ENCODE data around the gene CD300E. TPM values are rescaled to one million over a fixed set of nuclear protein-coding genes. Genes with fewer than 3 reads are reported as not detected.
"Not testable (repeated sequence)": the region's sequence is repeated elsewhere in the genome, so short reads cannot be mapped to it uniquely, and the experiment has no call there.

CD300E gene
- total RNA-seq, 1 donor: 0.54 TPM

DNA sequence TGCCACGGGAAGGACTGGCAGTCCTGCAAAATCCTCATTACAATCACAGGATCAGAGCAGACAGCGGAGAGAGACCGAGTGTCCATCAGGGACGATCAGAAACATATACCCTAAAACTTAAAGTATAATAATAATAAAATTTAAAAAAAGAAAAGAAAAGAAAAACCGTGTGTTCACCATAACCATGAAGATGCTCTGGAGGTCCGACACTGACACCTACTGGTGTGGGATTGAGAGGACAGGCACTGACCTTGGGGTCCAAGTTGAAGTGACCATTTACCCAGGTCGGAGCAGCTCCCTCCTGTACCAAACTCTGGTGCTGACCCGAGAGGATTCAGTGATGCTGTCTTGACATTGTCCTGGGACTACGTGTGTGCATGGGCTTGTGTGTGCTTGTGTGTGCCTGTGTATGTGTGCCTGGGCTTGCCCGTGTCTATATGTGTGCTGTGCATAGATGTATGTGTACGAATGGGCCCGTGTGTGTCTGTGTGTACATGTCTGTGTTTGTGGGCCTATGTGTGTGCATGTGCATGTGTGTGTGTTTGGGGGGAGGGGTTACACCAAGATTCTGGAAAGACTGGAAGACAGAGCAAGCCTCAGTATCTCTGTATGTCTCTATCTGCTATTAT is 21.5 kb downstream of the CD300E start:
- peak in 2 of 3 donors; percentile 43 to 70 for DNase-seq (ENCODE audit: low read depth in 2 of 3, low spot score in 2 of 3)

DNA sequence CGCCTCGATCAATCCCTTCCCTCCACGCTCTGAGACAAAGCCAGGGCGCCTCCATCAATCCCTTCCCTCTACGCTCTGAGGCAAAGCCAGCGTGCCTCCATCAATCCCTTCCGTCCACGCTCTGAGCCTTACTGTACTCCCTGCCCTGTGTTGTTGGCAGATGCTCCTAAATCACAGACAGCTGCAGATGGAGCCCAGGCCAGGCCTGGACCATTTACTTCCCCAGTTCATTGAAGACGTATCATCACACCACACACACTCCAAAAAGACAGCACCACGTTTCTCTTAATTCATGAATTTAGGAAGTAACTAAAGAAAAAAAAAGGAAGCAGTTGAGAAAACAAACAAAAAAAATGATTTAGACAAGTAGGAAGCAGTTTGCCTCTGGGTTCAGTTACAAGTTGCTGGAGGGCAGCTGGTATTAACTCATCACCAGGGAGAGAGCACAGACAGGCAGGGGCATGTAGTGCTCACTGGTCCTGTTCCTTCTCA is 24.0 kb downstream of the CD300E start:
- peak in 2 of 3 donors; percentile 51 to 83 for DNase-seq (ENCODE audit: low read depth in 2 of 3, low spot score in 2 of 3)

DNA sequence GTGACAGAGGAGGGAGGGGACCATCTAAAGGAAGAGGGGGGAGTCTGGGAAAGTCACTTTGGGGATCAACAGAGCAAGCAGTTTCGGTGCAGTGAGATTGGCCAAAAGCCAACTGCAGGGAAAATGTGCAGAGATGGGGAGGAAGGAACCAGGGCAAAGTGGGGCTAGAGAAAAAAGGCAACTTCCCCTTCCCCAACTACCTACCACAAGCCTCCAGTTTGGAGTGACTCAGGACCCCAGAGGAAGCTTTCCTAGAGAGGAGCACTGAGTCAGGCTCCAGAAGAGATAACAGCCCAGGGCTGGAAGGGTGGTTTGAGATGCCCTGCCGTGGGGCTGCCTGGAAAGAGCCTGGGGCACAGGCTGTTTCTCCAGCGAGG is 24.5 kb downstream of the CD300E start:
- peak in 2 of 3 donors; percentile 37 to 48 for DNase-seq (ENCODE audit: low read depth in 2 of 3, low spot score in 2 of 3)

DNA sequence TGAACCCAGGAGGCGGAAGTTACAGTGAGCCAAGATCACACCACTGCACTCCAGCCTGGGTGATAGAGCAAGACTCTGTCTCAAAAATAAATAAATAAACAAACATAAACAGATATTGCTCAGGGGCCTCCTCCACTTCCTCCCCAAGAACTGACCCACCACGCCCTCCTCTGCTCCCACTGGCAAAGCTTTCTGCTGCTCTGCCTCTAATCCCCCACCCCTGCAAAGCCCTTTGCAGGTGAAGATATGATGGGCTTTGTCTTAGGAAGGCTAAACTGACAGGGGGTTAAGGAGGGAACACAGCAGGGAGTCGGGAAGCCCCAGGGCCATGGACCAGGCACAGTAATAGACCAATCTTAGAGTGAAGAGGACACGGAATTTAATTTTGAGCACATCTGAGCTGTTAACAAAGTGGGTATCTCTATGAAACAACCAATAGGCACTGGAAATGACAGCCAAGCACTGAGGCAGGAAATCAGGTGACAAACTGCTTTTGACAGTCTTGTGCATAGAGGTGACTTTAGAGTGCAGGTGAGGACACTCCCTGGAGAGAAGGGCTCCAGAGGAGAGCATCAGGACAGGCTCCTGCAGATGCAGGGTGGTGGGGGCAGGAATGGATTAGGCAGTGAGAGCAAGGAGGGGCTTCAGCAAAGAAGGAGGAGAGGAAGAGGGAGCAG is 25.1 kb downstream of the CD300E start:
- DNase-seq (ENCODE audit: low read depth in 2 of 3, low spot score in 2 of 3): no peak

DNA sequence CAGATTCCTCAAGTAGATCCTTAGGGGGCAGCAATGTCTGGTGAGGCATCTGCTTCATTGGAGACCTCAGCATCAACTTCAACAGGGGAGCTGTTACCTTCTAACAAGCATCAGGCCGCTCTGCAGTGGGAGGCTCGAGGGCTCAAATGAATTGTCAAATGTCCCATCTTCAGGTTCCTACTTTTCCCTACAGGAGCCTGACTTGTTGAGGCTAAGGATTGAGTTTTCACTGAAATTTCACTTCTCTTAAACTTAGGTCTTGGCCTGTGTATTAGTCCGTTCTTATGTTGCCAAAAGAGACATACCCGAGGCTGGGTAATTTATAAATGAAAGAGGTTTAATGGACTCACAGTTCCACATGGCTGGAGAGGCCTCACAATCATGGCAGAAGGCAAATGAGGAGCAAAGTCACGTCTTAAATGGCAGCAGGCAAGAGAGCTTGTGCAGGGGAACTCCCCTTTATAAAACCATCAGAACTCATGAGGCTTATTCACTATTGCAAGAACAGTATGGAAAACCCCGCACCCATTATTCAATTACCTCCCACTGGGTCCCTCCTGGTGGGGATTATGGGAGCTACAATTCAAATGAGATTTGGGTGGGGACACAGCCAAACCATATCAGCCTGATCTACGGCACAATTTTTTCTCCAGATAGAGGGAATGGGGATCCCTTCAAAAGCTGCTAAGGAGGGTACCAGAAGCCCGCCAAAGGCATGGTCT is 26.3 kb downstream of the CD300E start:
- DNase-seq (ENCODE audit: low read depth in 2 of 3, low spot score in 2 of 3): no peak

DNA sequence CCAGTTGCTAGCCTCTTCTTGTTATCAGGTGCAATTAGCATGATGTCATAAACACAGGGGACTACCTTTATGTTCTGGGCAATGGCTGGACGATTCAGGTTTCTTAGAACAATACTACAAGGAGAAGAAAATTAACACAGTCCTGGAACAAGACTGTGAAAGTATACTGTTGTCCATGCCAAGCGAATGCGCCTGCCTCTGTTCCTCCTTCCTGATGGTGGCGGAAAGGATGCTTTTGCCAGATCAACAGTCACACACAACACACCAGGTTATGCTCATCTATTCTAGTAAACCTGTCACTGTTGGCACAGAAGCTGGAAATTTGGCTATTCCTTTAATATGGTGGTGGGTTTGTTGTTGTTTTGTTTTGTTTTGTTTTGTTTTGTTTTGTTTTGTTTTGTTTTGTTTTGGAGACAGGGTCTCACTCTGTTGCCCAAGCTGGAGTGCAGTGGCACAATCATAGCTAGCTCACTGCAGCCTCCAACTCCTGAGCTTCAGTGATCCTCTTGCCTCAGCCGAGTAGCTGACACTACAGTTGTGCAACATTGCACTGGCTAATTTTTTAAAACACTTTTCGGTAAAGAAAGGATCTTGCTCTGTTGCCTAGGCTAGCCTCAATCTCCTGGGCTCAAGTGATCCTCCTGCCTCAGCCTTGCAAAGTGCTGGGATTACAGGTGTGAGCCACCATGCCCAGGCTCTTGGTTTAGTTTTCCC is 28.3 kb downstream of the CD300E start:
- DNase-seq (ENCODE audit: low read depth in 2 of 3, low spot score in 2 of 3): no peak

DNA sequence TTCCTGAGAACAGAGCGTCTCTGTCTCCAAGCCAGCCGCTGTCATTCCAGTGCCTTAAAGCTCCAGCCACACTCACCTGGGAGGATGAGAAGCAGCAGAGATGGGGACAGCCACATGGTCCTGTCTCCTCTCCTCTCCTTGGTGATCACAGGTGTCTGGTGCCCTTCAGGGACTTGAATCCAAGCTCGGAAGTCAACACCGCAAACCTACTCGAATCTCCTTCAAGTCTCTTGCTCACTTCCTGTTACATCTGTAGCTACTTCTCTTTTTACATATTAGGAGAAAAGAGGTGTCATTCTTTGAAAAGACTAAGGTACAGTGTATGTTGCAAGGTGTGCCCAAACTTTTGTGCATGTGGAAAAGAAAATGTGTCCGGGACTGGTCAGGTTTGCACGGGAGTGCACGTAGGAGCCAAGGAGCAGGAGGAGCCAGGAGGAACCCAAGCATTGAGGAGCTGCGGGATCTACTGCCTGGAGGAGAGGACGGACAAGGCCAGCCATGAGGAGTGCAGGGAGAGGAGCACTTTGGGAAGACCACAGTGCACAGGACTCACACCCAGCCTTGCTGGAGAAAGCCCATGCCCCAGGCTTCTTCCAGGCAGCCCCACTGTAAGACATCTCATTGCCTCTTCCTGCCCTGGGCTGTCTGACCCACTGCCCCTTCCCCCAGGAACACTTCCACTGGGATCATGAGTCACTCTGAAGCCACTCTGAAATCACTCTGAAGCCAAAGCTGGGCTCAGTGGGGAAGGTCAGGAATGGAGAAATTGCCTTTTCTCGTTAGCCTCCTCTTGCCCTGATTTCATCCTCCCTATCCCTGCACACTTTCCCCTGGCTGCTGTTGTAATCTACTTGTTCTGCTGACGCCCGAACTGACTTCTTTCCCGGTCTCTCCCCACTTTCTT is 31.2 kb downstream of the CD300E start, which contains the start of gene CD300LD:
CD300LD (minus strand) TSS at position 197 of the 904 bp plus-strand sequence; CDS start at position 116, 81 bp downstream.
- peak in 2 of 3 donors; percentile 51 to 63 for DNase-seq (ENCODE audit: low read depth in 2 of 3, low spot score in 2 of 3)

DNA sequence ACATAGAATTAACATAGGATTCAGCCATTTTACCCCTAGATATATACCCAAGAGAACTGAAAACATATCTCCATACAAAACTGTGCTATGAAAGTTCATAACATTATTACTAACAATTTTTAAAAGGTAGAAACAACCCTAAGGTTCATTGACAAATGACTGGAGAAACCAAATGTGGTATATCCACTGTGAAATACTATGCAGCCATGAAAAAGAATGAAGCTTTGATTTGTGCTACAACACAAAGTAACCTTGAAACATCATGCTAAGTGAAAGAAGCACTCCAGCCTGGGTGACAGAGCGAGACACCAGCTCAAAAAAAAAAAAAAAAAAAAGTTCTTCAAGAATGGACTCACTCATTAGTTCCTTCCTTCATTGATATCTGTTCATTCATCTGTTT is 32.0 kb downstream of the CD300E start:
- no peak for DNase-seq (ENCODE audit: low read depth in 2 of 3, low spot score in 2 of 3)

DNA sequence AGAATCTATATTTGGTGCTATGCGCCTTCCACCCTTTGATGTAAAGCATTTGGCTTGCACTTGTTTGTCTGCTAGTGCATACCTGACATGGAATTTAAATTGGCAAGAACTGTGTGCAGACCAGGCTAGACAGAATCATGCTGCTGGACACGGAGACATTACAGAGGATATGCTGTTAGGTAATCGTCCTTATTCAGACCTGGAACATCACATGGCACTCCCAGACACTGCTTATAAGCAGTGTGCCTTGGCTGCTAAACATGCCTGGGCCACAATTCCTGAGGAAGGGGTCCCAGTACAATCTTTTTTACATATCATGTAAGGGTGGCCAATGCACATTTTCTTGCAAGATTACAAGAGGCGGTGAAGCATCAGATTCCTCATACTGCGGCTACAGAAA is 37.8 kb downstream of the CD300E start:
- DNase-seq (ENCODE audit: low read depth in 2 of 3, low spot score in 2 of 3): no peak

DNA sequence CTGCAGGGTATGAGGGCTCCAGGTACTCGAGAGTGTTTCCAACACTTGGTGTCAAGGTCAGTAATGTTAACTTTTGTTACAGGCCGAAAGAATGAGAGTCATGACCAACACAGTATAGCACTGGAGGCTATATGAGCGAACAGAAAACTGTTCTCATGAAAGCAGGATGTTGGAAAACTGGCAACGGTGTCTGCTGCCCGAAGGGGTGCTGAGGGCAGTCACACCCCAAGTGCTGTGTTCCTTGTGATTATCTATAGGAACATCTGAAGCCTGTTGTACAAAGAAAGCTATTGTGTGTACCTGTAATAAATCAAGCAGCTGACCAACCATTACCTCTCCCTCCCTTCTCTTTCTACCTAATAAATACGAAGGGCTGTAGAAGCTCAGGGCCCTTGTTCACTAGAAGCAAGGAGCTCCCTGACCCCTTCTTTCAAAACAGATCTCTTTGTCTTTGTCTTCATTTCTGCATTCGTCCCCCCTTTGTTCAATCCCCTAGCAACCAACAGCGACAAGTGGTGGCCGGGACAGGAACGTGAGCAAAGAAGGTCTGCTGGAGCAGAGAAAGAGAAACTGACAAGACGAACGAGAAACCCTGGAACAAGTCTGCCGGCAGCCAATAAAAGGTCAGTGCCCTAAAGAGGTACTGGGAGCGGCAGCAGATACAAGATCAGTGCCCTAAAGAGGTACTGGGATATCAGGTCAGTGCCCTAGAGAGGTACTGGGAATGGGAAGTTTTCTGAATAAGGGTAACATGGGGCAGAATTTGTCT is 39.1 kb downstream of the CD300E start:
- no peak for DNase-seq (ENCODE audit: low read depth in 2 of 3, low spot score in 2 of 3)

DNA sequence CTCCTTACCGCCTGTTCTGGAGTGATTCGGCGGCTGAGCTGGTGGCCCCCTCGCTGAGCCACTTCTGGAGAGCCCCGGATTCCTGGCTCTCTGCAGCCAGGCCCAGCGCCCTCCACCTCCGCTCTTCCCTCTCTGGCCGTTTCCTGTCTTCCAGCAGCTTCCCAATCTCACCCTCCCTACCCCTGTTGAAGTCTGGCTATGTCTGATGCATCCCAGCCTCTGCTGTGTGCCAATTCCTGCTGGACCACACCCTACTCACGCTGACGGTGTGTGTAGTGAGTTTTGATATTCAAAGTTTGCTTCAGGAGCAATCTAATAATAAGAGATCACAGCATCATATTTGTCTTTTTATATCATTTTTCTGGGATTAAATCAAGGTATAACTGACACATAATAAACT is 40.9 kb downstream of the CD300E start:
- no peak for DNase-seq (ENCODE audit: low read depth in 2 of 3, low spot score in 2 of 3)

DNA sequence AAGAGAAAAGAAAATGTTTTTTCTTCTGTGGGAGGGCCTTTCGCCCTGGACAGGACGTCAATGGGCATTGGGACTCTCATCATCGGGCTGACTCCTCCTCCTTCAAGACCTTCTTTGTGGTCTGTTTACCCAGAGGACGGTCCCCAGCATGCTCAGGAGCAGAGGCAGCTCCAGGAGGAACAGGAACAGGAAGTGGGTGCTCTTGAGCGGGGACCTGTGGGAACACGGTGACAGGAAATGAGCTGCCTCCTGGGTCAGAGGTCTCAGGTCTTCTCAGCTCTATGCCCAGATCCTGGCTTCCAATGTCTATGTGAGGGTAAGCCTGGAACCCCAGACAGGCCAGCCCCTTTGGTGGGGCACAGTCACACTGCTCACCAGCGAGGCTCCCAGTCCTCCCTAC is 43.6 kb downstream of the CD300E start:
- DNase-seq (ENCODE audit: low read depth in 2 of 3, low spot score in 2 of 3): no peak

DNA sequence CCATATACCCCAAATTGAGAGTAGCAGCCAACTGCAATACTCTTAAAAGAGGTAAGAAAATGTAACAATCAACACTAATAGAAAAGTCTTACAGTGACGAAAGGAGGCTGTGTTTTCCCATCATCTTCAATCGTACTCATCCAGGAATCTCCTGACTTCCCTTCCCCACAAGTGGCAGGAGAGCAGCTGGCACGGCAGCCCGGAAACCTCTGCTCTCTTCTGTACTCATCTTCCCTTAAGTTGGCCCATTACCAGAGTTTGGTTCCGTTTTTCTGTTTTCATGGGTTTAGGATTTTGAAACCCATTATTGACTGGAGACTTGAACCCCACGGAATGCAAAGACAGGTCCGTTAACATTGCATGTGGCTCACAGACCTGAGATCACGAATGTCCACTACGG is 44.6 kb downstream of the CD300E start:
- no peak for DNase-seq (ENCODE audit: low read depth in 2 of 3, low spot score in 2 of 3)

DNA sequence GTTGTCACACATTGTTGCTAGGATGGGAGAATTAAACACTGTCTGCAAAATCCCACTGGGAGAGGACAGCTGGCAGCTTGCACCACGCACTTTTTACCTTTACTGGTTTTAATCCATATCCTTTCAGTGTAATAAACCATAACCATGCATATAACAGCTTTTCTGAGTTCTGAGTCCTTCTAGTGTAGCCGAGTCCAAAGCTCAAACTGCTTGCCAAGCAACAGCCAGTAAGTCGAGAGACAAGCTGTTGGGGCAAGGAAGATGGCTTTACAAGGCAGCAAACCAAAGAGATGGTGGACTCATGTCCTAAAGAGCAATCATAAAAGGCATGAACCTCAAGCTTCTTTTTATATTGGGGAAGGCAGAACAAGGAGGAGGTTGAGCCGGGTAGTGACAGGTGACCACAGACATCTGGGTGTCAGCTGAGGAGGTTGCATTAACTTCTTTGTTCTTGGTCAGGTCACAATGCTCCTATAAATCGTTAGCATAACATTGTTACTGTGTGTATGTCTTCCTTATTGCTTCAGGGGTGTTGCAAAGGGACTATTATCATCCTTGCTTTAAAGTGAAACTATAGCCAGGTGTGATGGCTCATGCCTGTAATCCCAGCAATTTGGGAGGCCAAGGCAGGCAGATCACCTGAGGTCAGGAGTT is 48.9 kb downstream of the CD300E start:
- no peak for DNase-seq (ENCODE audit: low read depth in 2 of 3, low spot score in 2 of 3)

DNA sequence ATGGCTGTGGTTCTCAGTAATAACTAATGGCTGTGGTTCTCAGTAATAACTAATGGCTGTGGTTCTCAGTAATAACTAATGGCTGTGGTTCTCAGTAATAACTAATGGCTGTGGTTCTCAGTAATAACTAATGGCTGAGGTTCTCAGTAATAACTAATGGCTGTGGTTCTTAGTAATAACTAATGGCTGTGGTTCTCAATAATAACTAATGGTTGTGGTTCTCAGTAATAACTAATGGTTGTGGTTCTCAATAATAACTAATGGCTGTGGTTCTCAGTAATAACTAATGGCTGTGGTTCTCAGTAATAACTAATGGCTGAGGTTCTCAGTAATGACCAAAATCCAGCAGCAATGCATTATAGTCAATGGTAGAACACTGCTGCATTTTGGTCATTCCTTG is 49.9 kb downstream of the CD300E start:
- DNase-seq (ENCODE audit: low read depth in 2 of 3, low spot score in 2 of 3): not testable (repeated sequence)

DNA sequence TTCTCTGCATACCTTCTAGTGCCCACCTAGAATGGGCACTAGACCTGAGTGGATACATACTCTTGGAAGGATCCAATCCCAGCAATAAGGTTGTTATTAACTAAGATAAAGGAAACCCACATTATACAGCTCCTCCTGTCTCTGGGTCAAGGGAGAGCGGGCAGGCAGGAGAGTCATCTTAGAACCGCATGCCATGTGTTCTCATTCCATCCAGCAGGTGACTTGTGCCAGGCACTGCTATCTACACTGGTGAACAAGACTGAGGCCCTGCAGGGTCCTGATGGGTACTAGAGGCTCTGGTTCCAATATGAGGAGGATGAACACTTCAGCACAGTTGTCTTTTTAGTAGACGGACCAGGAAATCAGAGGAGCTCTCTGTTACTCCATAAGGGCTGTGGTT is 50.4 kb downstream of the CD300E start:
- DNase-seq (ENCODE audit: low read depth in 2 of 3, low spot score in 2 of 3): no peak

DNA sequence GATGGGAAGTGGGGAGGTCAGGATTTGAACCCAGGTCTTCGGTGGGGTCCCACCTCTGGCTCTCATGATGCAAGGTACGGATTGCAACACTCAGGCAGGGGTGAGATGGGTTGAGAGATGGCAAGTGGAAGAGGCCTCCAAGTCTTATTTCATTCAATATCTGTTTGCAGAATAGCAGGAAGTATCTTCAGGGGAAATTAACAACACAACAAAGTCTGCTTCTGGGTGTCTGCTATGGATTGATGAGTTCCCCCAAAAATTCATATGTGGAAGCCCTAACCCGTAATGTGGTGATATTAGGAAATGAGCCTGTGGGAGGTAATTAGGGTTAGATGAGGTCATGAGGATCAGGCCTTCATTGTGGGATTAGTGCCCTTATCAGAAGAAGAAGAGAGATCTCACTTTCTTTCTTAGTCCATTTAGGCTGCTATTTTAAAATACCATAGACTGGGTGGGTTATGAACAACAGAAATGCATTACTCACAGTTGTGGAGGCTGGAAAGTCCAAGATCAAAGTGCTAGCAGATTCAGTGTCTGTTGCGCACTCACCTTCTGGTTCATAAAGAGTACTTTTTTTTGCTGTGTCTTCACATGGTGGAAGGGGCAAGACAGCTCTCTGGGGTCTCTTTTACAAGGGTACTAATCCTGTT is 51.8 kb downstream of the CD300E start:
- no peak for DNase-seq (ENCODE audit: low read depth in 2 of 3, low spot score in 2 of 3)

Data from hematopoietic multipotent progenitor cell (in vitro differentiated cells).